HepG2 (cell line): ENCODE measurements around the gene ANKRD65. TPM values are rescaled to one million over a fixed set of nuclear protein-coding genes. Genes with fewer than 3 reads are reported as not detected.

ENCODE experiments used
- AKAP8 ChIP-seq: sonication (generic); formaldehyde crosslinking; IDR thresholded peaks from 2 replicates; pipeline ENCODE4 v1.5.1; 2020; ENCODE audit warnings: mild to moderate bottlenecking, missing genetic modification reagents
- AKNA ChIP-seq: sonication (generic); formaldehyde crosslinking; IDR thresholded peaks from 2 replicates; pipeline ENCODE4 v1.4.0; 2020; ENCODE audit warnings: missing genetic modification reagents, borderline replicate concordance
- HNRNPH1 ChIP-seq: fragments of 200-400 bp; formaldehyde crosslinking; optimal IDR thresholded peaks from 2 replicates; pipeline ENCODE3; 2017; ENCODE audit warnings: mild to moderate bottlenecking, low read depth, low read length
- PATZ1 ChIP-seq: sonication (generic); formaldehyde crosslinking; IDR thresholded peaks from 2 replicates; pipeline ENCODE4 v1.4.0; 2020; ENCODE audit warnings: missing genetic modification reagents
- PLRG1 ChIP-seq: fragments of 450-650 bp; conservative IDR thresholded peaks from 2 replicates; pipeline ENCODE4 v1.6.1; 2016
- SNAPC2 ChIP-seq: sonication (generic); formaldehyde crosslinking; IDR thresholded peaks from 2 replicates; pipeline ENCODE4 v1.8.1; 2022; ENCODE audit warnings: mild to moderate bottlenecking, missing genetic modification reagents
- ZKSCAN1 ChIP-seq: fragments of 150-350 bp; IDR thresholded peaks from 2 replicates; pipeline ENCODE4 v1.6.1; 2014; ENCODE audit warnings: low read length
- ZNF232 ChIP-seq: sonication (generic); formaldehyde crosslinking; IDR thresholded peaks from 2 replicates; pipeline ENCODE4 v1.4.0; 2020; ENCODE audit warnings: missing genetic modification reagents, borderline replicate concordance
- ZNF260 ChIP-seq: sonication (generic); formaldehyde crosslinking; IDR thresholded peaks from 2 replicates; pipeline ENCODE4 v1.4.0; 2020; ENCODE audit warnings: missing genetic modification reagents, low read depth, mild to moderate bottlenecking, borderline replicate concordance
- ZNF605 ChIP-seq: sonication (generic); formaldehyde crosslinking; IDR thresholded peaks from 2 replicates; pipeline ENCODE4 v1.8.0; 2022; ENCODE audit warnings: mild to moderate bottlenecking, missing genetic modification reagents
- ZNF770 ChIP-seq: sonication (generic); formaldehyde crosslinking; IDR thresholded peaks from 2 replicates; pipeline ENCODE4 v1.5.0; 2020; ENCODE audit warnings: mild to moderate bottlenecking, missing genetic modification reagents
- ZSCAN22 ChIP-seq: sonication (generic); formaldehyde crosslinking; IDR thresholded peaks from 2 replicates; pipeline ENCODE4 v1.4.0; 2020; ENCODE audit warnings: mild to moderate bottlenecking, missing genetic modification reagents
- polyA plus RNA-seq, 8 experiments: library from polyadenylated mRNA; depleted of rRNA in 3 of 8; stranded (reverse) in 7 of 8; unstranded in 1 of 8; fragments of >200 nt; fragmentation: Illumina TruSeq in 4 of 8; extraction: Trizol in 4 of 8; gene quantifications; 2 replicates each; pipeline versions ENCODE4 v1.2.1 to v1.2.3, GENCODE V29; 2011 to 2016; ENCODE audit warnings: low read depth in 4 of 8, missing spikeins in 1 of 8, mixed read lengths in 1 of 8; ENCODE audit not compliant: insufficient read depth in 1 of 8
- total RNA-seq, 5 experiments: library from RNA; depleted of rRNA; stranded (reverse); fragments of >200 nt; fragmentation: Illumina TruSeq; extraction: Trizol; gene quantifications; 2 replicates each; pipeline ENCODE4 v1.2.3, GENCODE V29; 2016; ENCODE audit warnings: low read depth in 1 of 5
- TF ChIP-seq, protein P1 (sequence below): sonication (generic); formaldehyde crosslinking; IDR thresholded peaks from 2 replicates; pipeline ENCODE4 v1.5.0; 2020; ENCODE audit warnings: mild to moderate bottlenecking, missing genetic modification reagents, borderline replicate concordance

Gene ANKRD65
- total and polyA plus RNA-seq, 2 of the 13 experiments (the other 11 are each of a cell fraction or from before 2014, with no cell fraction given), result 12.1 to 30.1 TPM

DNA sequence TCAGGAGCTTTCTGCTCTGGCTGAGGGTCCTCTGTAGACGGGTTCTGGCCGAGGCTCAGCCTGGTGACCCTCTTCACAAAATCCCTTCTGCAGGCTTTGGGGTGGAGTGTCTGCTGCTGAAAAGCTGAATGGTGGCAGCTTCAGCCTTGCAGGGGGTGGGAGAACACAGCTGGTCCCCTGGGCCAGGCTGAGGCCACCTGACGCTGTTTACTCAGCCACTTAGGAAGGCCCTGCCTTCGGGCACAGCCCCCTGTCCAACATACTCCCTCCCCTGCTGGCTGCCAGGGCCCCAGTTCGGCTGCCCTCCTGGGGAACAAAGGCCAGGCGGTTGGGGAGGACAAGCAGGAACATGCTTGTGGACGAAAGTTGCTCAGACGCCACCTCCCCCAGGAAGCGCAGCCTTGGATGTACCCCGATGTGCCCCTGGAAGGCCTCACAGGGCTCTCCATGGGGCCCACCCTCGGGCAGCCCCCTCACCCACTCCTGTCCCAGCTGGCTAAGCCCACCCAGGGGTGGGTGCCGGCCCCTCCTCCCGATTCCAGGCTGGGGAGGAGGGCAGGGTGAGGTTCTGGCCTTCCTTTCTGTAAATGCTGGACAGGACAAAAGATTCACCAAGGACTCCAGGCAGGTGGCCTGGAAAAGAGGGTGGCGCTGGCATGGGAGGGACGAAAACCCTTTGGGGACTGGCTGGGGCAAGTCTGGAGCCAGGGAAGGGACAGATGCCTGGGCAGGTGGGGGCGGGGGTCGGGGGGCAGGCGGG lies at the start of gene ANKRD65 (continued):
- TF ChIP-seq ZKSCAN1 (no peak), HNRNPH1 (no peak), AKNA (no peak), ZNF605 (0 out of 2 replicates have a peak, but pooled peaks have one; percentile 25), SNAPC2 (CRISPR knock-in tag) (no peak), ZNF770 (CRISPR knock-in tag) (peak; percentile 73; the same call in 1 of the 2 replicates), ZSCAN22 (CRISPR knock-in tag) (no peak), PATZ1 (peak; percentile 96), AKAP8 (0 out of 2 replicates have a peak, but pooled peaks have one; percentile 35), PLRG1 (no peak), ZNF232 (no peak), ZNF260 (no peak)
- TF ChIP-seq, protein P1, sequence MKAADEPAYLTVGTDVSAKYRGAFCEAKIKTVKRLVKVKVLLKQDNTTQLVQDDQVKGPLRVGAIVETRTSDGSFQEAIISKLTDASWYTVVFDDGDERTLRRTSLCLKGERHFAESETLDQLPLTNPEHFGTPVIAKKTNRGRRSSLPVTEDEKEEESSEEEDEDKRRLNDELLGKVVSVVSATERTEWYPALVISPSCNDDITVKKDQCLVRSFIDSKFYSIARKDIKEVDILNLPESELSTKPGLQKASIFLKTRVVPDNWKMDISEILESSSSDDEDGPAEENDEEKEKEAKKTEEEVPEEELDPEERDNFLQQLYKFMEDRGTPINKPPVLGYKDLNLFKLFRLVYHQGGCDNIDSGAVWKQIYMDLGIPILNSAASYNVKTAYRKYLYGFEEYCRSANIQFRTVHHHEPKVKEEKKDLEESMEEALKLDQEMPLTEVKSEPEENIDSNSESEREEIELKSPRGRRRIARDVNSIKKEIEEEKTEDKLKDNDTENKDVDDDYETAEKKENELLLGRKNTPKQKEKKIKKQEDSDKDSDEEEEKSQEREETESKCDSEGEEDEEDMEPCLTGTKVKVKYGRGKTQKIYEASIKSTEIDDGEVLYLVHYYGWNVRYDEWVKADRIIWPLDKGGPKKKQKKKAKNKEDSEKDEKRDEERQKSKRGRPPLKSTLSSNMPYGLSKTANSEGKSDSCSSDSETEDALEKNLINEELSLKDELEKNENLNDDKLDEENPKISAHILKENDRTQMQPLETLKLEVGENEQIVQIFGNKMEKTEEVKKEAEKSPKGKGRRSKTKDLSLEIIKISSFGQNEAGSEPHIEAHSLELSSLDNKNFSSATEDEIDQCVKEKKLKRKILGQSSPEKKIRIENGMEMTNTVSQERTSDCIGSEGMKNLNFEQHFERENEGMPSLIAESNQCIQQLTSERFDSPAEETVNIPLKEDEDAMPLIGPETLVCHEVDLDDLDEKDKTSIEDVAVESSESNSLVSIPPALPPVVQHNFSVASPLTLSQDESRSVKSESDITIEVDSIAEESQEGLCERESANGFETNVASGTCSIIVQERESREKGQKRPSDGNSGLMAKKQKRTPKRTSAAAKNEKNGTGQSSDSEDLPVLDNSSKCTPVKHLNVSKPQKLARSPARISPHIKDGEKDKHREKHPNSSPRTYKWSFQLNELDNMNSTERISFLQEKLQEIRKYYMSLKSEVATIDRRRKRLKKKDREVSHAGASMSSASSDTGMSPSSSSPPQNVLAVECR, result peak; percentile 82; the same call in 1 of the 2 replicates
